Astrocyte of the spinal cord (primary cell): ENCODE measurements around the gene CDK6.

Source experiments
- DNase-seq: peaks from one replicate; pipeline ENCODE4 v3.0.0; 2011; ENCODE audit warnings: low read depth, low spot score
- H3K4me3 ChIP-seq: 2 replicates; pipeline ENCODE4 v1.5.1; 2011; ENCODE audit warnings: low read depth, mild to moderate bottlenecking, low read length, moderate library complexity
- in situ Hi-C: cut with HindIII; loops from 2 replicates; pipeline ENCODE4 v1.10.0; 2017; ENCODE audit warnings: low sequenced_read_pairs
- TF ChIP-seq, protein P1 (sequence below): IDR thresholded peaks from 2 replicates; pipeline ENCODE4 v1.5.1; 2012; ENCODE audit warnings: low read depth, mild to moderate bottlenecking, low read length, inconsistent platforms

The CDK6 gene

DNA sequence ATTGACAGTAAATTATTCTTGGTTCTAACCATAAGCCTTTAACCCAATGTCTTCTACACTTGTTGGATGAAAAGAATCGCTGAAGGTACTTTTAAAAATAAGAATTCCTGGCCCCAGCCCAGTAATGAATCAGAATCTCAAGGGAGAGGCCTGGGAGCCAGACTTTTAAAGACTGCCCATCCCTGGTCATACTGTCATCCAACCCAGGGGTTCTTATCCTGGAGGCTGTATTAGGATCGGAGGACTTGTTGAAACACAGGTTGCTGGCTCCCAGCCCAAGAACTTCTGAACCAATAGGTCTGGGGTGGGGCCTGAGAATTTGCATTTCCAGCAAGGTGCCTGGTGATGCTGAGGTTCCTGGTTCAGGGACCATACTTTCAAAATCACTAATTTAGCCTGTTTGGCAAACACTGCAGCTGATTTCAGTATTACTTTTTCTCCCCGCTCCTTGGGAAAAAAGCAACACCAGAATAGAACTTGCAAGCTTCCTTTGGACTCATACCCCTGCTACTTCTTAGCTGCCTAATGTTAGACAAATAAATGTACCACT lies 166.7 kb downstream of the CDK6 start:
- DNase-seq: peak; percentile 35
- TF ChIP-seq, protein P1, sequence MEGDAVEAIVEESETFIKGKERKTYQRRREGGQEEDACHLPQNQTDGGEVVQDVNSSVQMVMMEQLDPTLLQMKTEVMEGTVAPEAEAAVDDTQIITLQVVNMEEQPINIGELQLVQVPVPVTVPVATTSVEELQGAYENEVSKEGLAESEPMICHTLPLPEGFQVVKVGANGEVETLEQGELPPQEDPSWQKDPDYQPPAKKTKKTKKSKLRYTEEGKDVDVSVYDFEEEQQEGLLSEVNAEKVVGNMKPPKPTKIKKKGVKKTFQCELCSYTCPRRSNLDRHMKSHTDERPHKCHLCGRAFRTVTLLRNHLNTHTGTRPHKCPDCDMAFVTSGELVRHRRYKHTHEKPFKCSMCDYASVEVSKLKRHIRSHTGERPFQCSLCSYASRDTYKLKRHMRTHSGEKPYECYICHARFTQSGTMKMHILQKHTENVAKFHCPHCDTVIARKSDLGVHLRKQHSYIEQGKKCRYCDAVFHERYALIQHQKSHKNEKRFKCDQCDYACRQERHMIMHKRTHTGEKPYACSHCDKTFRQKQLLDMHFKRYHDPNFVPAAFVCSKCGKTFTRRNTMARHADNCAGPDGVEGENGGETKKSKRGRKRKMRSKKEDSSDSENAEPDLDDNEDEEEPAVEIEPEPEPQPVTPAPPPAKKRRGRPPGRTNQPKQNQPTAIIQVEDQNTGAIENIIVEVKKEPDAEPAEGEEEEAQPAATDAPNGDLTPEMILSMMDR: no peak
- no peak overlapping the region for H3K4me3 ChIP-seq
- in situ Hi-C loops: no loop called here

DNA sequence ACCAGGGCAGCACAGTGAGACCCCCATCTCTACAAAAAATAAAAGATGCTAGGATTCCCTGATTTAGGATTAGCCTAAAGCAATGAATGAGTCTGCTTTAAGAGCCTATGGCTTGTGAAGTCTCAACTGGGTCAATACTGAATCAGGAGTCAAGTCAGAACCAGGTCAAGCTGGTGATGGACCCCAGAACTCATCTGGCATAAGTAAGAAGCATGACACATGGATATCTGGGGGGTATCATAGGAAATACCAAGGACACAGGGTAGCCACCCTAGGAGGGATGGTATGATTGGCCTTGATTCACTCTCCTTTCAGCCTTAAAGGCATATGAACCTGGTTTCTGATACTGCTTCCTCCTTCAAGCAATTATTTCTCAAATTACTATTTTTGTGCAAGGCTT lies 167.8 kb downstream of the CDK6 start:
- TF ChIP-seq, protein P1: no peak
- DNase-seq: no peak
- H3K4me3 ChIP-seq: no peak overlapping the region
- in situ Hi-C loops: no loop called here

DNA sequence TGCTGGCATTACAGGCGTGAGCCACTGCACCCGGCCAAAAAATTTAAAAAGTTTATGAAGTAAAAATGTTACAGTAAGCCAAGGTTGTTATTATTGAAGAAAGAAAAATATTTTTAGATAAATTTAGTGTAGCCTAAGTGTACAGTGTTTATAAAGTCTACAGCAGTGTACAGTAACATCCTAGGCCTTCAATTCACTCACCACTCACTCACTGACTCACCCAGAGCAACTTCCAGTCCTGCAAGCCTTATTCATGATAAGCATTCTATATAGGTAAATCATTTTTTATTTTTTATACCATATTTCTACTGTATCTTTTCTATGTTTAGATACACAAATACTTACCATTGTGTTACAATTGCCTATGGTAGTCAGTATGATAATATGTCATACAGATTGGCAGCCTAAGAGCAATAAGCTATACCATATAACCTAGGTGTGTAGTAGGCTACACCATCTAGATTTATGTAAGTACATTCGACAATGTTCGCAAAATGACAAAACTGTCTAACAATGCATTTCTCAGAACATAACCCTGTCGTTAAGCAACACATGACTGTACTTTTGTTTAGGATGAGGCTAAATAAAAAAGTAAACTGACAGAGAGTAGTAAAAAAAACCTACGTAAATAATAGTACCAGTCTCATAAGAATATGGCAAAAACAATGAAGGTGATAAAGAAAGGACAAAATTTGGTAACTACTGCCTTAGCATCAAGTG lies 168.4 kb downstream of the CDK6 start:
- peak; percentile 30 for DNase-seq
- no peak overlapping the region for H3K4me3 ChIP-seq
- TF ChIP-seq, protein P1: no peak
- in situ Hi-C loops: no loop called here

DNA sequence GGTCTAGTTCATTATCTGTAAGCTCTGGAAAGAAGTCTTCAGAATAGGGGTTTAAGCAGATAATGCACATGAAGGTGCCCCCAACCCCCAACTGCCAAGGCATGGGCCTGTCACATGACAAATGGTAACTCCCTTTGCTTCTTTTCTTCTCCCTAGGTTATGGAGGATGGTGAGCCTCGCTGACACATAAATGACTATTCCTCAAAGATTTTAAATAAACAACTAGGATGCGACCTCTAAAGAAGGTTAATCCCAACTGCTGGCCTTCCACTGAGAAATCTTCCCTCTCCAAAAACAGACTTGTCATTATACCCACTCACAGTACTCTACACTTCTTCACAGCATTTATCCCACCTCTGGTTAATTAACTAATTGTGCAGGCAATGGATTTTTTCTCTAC lies 170.4 kb downstream of the CDK6 start:
- DNase-seq: no peak
- TF ChIP-seq, protein P1: no peak
- H3K4me3 ChIP-seq: no peak overlapping the region
- in situ Hi-C loops: no loop called here

DNA sequence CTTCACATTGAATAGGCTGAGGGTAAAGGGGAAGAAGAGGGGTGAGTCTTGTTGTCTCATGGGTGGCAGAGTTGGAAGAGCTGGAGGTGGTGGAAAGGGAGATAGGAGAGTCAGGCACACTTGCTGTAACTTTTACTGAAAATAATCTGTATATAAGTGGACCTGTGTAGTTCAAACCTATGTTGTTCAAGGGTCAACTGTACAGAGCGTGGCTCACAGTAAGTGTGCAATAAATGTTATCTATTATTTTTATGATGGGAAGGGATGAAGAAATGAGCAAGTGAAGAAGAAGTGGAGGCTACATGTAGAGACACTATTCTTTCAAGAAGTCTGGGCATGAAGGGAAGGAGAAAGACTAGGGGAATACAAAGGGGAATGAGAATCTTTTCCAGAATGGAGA lies 174.7 kb downstream of the CDK6 start:
- in situ Hi-C loops: no loop called here
- TF ChIP-seq, protein P1: no peak
- no peak overlapping the region for H3K4me3 ChIP-seq
- DNase-seq: no peak

DNA sequence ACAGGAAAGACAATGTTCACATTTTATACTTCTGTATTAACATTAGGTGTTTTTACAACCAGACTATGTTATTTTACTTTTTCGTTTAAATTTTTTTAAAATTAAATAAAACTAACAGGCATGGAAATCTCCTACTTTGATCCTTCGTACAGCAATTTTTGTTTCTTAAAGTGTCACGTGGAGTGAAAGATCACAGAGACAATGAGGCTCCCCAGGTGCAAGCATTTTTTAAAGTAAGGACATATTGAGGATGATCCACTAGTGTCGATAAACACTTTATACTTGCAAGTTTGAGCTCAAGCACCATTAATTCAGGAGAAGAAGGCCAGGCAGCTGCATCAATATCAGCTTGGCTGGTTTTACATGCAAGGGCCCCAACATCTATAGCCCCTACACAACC lies 177.7 kb downstream of the CDK6 start:
- TF ChIP-seq, protein P1: no peak
- in situ Hi-C loops: no loop called here
- no peak for DNase-seq
- H3K4me3 ChIP-seq: no peak overlapping the region
